ENCODE measurements around the gene CDKAL1.

DNA sequence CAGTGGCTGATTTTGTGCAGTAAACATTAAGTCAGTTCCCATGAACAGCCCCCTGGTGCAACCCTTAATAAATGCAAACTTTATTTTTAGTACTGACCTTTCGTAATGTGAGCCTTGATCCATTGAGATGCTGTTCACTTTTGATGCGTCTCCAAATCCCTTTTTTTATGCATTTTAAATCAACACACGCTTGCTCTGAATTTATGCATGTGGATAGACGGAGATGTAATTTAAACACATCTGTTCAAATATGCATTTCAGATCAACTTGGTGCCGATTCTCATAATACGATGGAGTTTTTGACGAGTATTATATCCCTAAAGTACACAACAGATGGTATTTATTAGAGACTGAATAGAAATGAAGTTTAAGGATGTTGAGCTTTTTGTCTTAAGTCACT is 505.7 kb downstream of the CDKAL1 start:
- TF ChIP-seq, protein P1, sequence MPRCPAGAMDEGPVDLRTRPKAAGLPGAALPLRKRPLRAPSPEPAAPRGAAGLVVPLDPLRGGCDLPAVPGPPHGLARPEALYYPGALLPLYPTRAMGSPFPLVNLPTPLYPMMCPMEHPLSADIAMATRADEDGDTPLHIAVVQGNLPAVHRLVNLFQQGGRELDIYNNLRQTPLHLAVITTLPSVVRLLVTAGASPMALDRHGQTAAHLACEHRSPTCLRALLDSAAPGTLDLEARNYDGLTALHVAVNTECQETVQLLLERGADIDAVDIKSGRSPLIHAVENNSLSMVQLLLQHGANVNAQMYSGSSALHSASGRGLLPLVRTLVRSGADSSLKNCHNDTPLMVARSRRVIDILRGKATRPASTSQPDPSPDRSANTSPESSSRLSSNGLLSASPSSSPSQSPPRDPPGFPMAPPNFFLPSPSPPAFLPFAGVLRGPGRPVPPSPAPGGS (IDR thresholded peaks at IDR 0.05): no peak
- TF ChIP-seq, protein P2, sequence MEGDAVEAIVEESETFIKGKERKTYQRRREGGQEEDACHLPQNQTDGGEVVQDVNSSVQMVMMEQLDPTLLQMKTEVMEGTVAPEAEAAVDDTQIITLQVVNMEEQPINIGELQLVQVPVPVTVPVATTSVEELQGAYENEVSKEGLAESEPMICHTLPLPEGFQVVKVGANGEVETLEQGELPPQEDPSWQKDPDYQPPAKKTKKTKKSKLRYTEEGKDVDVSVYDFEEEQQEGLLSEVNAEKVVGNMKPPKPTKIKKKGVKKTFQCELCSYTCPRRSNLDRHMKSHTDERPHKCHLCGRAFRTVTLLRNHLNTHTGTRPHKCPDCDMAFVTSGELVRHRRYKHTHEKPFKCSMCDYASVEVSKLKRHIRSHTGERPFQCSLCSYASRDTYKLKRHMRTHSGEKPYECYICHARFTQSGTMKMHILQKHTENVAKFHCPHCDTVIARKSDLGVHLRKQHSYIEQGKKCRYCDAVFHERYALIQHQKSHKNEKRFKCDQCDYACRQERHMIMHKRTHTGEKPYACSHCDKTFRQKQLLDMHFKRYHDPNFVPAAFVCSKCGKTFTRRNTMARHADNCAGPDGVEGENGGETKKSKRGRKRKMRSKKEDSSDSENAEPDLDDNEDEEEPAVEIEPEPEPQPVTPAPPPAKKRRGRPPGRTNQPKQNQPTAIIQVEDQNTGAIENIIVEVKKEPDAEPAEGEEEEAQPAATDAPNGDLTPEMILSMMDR (IDR thresholded peaks at IDR 0.05): no peak
- TF ChIP-seq RNF2 (IDR thresholded peaks at IDR 0.05; ENCODE audit: borderline replicate concordance, low read depth) (no peak), EP300 (IDR thresholded peaks at IDR 0.05) (no peak), ZNF302 (CRISPR knock-in tag; IDR thresholded peaks at IDR 0.05) (no peak), RAD21 (conservative IDR thresholded peaks at IDR 0.05 in 1 of 2, IDR thresholded peaks at IDR 0.05 in 1 of 2) (no peak), POLR2A (IDR thresholded peaks at IDR 0.05; ENCODE audit: low read length) (no peak), MAFK (IDR thresholded peaks at IDR 0.05; ENCODE audit: partially characterized antibody) (no peak), PHF8 (IDR thresholded peaks at IDR 0.05; ENCODE audit: borderline replicate concordance, low read depth) (no peak), HOXA7 (CRISPR knock-in tag; IDR thresholded peaks at IDR 0.05) (no peak), FOSL2 (IDR thresholded peaks at IDR 0.05) (no peak), FOSL2 (CRISPR knock-in tag; IDR thresholded peaks at IDR 0.05) (no peak)
- TF ChIP-seq, protein P3, sequence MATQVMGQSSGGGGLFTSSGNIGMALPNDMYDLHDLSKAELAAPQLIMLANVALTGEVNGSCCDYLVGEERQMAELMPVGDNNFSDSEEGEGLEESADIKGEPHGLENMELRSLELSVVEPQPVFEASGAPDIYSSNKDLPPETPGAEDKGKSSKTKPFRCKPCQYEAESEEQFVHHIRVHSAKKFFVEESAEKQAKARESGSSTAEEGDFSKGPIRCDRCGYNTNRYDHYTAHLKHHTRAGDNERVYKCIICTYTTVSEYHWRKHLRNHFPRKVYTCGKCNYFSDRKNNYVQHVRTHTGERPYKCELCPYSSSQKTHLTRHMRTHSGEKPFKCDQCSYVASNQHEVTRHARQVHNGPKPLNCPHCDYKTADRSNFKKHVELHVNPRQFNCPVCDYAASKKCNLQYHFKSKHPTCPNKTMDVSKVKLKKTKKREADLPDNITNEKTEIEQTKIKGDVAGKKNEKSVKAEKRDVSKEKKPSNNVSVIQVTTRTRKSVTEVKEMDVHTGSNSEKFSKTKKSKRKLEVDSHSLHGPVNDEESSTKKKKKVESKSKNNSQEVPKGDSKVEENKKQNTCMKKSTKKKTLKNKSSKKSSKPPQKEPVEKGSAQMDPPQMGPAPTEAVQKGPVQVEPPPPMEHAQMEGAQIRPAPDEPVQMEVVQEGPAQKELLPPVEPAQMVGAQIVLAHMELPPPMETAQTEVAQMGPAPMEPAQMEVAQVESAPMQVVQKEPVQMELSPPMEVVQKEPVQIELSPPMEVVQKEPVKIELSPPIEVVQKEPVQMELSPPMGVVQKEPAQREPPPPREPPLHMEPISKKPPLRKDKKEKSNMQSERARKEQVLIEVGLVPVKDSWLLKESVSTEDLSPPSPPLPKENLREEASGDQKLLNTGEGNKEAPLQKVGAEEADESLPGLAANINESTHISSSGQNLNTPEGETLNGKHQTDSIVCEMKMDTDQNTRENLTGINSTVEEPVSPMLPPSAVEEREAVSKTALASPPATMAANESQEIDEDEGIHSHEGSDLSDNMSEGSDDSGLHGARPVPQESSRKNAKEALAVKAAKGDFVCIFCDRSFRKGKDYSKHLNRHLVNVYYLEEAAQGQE (IDR thresholded peaks at IDR 0.05): no peak
- TF ChIP-seq, protein P4, sequence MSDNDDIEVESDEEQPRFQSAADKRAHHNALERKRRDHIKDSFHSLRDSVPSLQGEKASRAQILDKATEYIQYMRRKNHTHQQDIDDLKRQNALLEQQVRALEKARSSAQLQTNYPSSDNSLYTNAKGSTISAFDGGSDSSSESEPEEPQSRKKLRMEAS (IDR thresholded peaks at IDR 0.05): no peak
- TF ChIP-seq, protein P5, sequence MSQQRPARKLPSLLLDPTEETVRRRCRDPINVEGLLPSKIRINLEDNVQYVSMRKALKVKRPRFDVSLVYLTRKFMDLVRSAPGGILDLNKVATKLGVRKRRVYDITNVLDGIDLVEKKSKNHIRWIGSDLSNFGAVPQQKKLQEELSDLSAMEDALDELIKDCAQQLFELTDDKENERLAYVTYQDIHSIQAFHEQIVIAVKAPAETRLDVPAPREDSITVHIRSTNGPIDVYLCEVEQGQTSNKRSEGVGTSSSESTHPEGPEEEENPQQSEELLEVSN (IDR thresholded peaks at IDR 0.05; ENCODE audit: borderline replicate concordance, low read depth): no peak
